GM21723 (cell line): ENCODE measurements around the gene PKHD1.
A peak's percentile ranks its signal among the peaks of the same experiment; 100 is the strongest.
"Not testable (repeated sequence)": the region's sequence is repeated elsewhere in the genome, so short reads cannot be mapped to it uniquely, and the experiment has no call there.

ENCODE experiments used
- ATAC-seq: cut with Tn5 transposase; IDR thresholded peaks from one replicate; pipeline ENCODE4 v1.9.1; 2021; ENCODE audit warnings: mild to moderate bottlenecking, moderate library complexity; ENCODE audit not compliant: unreplicated experiment

PKHD1 gene

DNA sequence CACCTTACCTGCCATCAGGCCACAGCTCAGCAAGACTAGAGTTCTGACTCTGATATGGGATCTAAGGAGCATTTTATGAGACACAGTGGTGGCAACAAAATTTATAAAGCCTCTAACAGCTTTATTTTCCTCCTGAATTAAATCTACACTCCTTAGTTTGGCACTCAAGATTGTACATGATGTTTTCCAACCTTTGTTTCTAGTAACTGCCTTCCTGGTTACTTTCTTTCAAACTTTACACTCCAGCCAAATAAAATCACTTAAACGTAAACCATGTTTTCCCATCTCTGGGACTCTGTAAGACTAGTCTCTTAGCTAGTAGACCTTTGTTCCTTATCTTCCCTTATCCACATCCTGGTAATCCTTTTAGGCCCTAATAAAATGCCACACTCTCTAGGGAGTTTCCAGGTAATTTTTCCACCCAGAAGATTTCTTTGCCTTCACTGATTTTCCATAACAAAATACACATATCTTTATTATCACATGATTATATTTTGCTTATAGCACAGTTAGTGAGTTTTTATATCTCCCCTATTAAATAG, 92.1 kb downstream of the PKHD1 start:
- ATAC-seq, result no peak

GRCh38 chr6:51992876-51993275, 94.5 kb downstream of the PKHD1 start:
- no peak for ATAC-seq

DNA sequence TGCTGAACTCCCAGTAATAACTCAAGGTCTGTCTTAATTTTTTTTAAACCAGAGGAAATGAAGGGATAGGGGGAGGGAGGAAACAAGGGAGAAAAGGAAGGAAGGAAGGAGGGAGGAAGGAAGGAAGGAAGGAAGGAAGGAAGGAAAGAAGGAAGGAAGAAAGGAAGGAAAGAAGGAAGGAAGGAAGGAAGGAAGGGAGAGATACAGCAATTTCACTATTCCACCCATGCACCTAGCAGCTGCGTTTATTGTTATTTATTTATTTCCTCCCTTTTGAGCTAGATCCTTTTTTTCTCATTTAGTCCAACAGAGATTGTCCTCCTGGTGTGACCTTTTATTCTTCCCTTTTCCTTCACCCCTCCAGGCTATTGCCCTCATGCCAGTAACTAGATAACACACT, 97.6 kb downstream of the PKHD1 start:
- ATAC-seq, result no peak

DNA sequence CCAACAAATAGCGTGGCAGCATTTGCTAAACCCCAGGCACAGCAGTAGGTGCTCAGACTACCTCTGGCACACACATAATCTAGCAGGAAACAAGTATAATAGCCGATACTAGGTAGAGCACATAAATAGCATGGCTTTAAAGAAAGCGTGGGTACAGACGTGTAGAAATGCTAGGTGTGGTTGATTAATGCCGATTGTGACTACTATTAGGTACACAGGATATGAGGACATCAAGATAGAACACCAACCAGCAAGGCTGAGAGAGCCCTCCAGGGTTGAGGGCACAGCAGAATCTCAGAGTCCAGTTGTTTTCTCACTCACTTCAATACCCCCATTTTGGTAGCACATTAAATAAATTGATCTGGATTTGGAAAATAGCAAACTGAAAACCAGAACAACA, 100.5 kb downstream of the PKHD1 start:
- ATAC-seq, result no peak

- ATAC-seq, result no peak
Measured at GRCh38 chr6:51983564-51983963, 103.8 kb downstream of the PKHD1 start.

GRCh38 chr6:51982695-51983094, 104.7 kb downstream of the PKHD1 start:
- not testable (repeated sequence) for ATAC-seq

GRCh38 chr6:51976374-51976773, 111.0 kb downstream of the PKHD1 start:
- ATAC-seq, result no peak

DNA sequence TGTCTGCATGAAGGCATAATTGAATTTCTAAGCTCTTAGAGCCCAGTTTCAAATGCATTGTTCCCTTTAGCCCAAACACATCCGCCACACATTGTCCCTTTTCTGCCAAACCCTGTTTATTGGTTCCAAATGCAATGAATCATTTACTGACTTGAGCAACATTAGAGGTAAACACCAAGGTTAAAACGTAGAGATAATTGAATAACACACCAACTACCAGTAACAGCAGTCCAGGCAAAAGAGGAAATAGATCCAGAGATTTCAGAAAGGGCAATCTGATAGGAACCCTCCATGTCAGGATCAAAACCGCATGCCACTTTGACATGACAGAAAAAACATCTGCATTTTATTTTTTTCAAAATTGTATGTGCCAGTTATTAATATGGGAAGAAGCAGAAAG, 114.8 kb downstream of the PKHD1 start:
- ATAC-seq, result no peak

GRCh38 chr6:51968265-51968664, 119.1 kb downstream of the PKHD1 start:
- ATAC-seq, result no peak

- ATAC-seq, result no peak
Measured at GRCh38 chr6:51965222-51965801, 122.1 kb downstream of the PKHD1 start.

DNA sequence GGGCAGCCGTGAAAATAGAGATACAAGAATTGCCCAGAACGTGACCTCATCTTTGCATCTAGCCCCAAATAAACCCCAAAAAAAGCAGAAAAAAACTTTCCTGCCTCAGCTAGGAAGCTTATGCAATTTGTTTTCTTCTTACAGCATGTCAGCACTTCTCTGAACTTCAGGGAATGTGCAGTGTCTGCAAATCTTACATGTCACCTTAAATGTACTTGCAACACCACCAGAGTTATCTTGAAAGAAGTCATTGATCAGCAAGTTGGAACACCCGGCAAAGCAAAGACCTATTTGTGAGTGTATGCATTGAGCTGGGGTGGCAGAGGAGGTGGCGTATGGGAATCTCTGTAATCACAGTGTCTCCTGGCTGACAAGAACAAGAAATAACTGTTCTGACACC, 123.4 kb downstream of the PKHD1 start:
- ATAC-seq, result no peak

DNA sequence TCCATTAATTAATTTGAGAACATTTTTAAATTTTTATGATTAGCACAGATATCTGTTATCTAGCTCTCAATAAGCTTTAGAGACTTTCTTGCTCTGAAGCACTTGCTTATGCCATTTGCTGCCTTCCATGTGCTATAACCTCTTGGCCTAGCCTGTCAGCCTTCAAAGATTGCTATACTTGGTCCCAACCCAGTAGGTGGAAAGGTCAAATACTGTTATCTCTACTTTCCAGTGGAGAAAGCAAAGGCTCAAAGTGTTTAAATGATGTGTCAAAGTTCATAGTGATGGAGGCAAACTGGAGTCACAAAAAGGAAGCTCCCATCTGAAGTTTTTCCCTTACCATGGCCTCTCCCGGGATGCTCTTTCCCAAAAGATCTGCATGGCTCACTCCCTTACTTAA, 125.1 kb downstream of the PKHD1 start:
- ATAC-seq, result no peak

DNA sequence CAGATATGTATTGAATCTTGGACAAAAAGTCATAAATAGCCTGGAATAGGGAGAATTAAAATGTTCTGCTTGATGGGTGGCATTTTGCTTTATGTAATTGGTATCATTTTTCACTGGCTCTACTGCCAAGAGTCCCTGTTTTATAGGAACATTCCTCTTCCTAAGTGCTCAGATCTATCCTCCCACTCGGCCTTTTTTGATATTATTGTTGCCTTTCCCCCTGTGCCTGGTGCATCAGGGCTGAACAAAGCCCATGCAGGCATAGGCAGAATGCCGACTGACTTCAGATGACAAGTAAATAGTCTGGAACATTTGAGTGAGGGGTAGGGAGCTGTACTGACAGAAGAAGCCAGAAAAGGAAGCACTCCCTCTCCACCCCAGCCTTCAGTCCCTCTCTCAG, 127.0 kb downstream of the PKHD1 start:
- ATAC-seq, result no peak

GRCh38 chr6:51959744-51960383, 127.5 kb downstream of the PKHD1 start:
- ATAC-seq, result peak; percentile 89

- no peak for ATAC-seq
Measured at GRCh38 chr6:51954681-51955080, 132.7 kb downstream of the PKHD1 start.

GRCh38 chr6:51953246-51953645, 134.2 kb downstream of the PKHD1 start:
- no peak for ATAC-seq

DNA sequence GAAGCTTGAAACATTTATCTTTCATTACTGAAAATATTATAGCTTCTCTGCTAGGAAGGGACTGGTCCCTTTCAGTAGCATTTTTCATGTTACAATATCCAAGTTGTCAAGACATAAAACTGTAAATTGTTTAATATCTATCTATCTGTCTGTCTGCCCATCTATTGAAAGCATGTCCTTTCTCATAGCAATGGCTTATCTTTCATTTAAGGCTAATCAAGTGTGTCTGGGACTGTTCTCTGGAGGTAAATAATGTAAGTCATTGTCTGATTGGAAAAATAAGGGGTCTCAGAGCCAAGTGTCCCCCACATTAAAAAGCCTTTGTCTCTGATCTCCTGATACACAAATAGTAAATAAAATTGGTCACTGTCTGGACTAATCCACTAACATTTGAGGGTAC, 135.5 kb downstream of the PKHD1 start:
- ATAC-seq, result no peak

DNA sequence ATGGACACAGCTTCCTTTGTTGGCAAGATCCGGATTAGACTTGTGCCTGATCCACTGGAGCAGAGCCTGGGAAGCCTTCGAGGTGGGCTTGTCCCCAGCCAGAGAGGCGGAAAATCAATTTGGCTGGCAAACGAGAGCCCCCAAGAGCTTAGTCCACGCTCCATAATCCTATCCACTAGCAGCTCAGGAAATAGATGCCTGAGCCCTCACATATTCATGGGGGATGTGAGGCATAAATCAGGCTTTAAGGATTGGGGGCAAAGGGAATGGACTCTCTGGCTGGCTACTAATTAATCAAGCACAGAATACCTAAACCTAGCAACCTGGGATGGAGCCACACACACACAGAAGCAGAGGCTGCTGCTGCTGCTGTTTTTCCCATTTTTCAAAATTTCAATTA, 137.9 kb downstream of the PKHD1 start:
- ATAC-seq, result no peak

GRCh38 chr6:51939695-51940094, 147.7 kb downstream of the PKHD1 start:
- ATAC-seq, result not testable (repeated sequence)

- ATAC-seq, result no peak
Measured at GRCh38 chr6:51936531-51937290, 150.7 kb downstream of the PKHD1 start.

GRCh38 chr6:51934098-51934497, 153.3 kb downstream of the PKHD1 start:
- ATAC-seq, result no peak

- ATAC-seq, result no peak
Measured at GRCh38 chr6:51932956-51933355, 154.5 kb downstream of the PKHD1 start.
